Colonic mucosa (tissue), 4 donors: Measurements from ENCODE around the gene ELK1. TPM values are rescaled to one million over a fixed set of nuclear protein-coding genes. Genes with fewer than 3 reads are reported as not detected.

Experiments used
- DNase-seq: peaks from one replicate; pipeline ENCODE4 v3.0.0-alpha.2; 2020
- H3K27ac ChIP-seq: fragments of 200-600 bp; one replicate; pipeline ENCODE4 v1.8.0; 2021
- H3K27me3 ChIP-seq: fragments of 200-600 bp; one replicate; pipeline ENCODE4 v1.8.0; 2021
- H3K36me3 ChIP-seq: fragments of 200-600 bp; one replicate; pipeline ENCODE4 v1.8.0; 2021
- H3K4me1 ChIP-seq: fragments of 200-600 bp; one replicate; pipeline ENCODE4 v1.8.0; 2021; ENCODE audit warnings: mild to moderate bottlenecking
- H3K4me3 ChIP-seq: fragments of 200-600 bp; one replicate; pipeline ENCODE4 v1.8.0; 2021
- H3K9ac ChIP-seq, 2 donors: one replicate each; pipeline ENCODE4 v1.7.0; 2013; ENCODE audit warnings: control low read depth in 2 of 2, low read depth in 2 of 2, low read length in 2 of 2
- H3K9me3 ChIP-seq: fragments of 200-600 bp; one replicate; pipeline ENCODE4 v1.8.0; 2021
- CTCF ChIP-seq: fragments of 200-600 bp; IDR thresholded peaks from one replicate; pipeline ENCODE4 v1.8.0; 2022; ENCODE audit warnings: antibody characterized with exemption, mild to moderate bottlenecking
- intact Hi-C: fragments of 100-400 bp; cut with DNase I; formaldehyde crosslinking; loops from one replicate; pipeline ENCODE4 v1.14.1; 2022
- microRNA-seq: library from miRNA; unstranded; fragments of <30 nt; microRNA quantifications from one replicate; pipeline ENCODE4, GENCODE V29; 2019
- total RNA-seq, 2 donors: library from RNA; stranded (reverse); fragmentation: NEBNext Ultra II Directional in 1 of 2; extraction: Animal tissue kit (Norgen Biotek cat#: 25700) in 1 of 2; gene quantifications; one replicate each; pipeline ENCODE4 v1.2.1, GENCODE V29; 2021
- donor health status: healthy.
- donor health status: DM: no; HTN: no; CAD: no.
- donor health status: DM: no; HTN: no; CAD: no.

ELK1 gene
- total RNA-seq, 2 donors from 2014 or later: 26.7 to 31.0 TPM

GRCh38 chrX:47590984-47591383 lies 59.4 kb downstream of the ELK1 start:
- DNase-seq: no peak
- Histone ChIP-seq H3K27me3 (no peaks in the 10 kb centered on the region), H3K27ac (no peak overlapping the region), H3K9ac (no peak overlapping the region), H3K36me3 (no peaks in the 10 kb centered on the region), H3K4me1 (no peaks in the 10 kb centered on the region), H3K4me3 (no peak overlapping the region), H3K9me3 (no peaks in the 10 kb centered on the region)
- intact Hi-C loops: no loop called here
- no peak for TF ChIP-seq CTCF

GRCh38 chrX:47587906-47588735 lies 62.2 kb downstream of the ELK1 start:
- no peak for TF ChIP-seq CTCF
- no peaks in the 10 kb centered on the region for H3K27me3 ChIP-seq
- H3K36me3 ChIP-seq: no peaks in the 10 kb centered on the region
- H3K9me3 ChIP-seq: no peaks in the 10 kb centered on the region
- no peak overlapping the region for H3K9ac ChIP-seq
- DNase-seq: no peak
- no peak overlapping the region for H3K27ac ChIP-seq
- intact Hi-C loops: no loop called here
- H3K4me1 ChIP-seq: no peaks in the 10 kb centered on the region
- H3K4me3 ChIP-seq: no peak overlapping the region

- H3K4me3 ChIP-seq: no peak overlapping the region
- no peak for TF ChIP-seq CTCF
- H3K9me3 ChIP-seq: no peaks in the 10 kb centered on the region
- intact Hi-C loops: no loop called here
- H3K36me3 ChIP-seq: no peaks in the 10 kb centered on the region
- H3K27me3 ChIP-seq: no peaks in the 10 kb centered on the region
- H3K27ac ChIP-seq: no peak overlapping the region
- DNase-seq: peak; percentile 4
- H3K9ac ChIP-seq: no peak overlapping the region
- no peaks in the 10 kb centered on the region for H3K4me1 ChIP-seq
Observed at GRCh38 chrX:47587091-47587891, 63.1 kb downstream of the ELK1 start.

- H3K4me1 ChIP-seq: no peaks in the 10 kb centered on the region
- peak; percentile 13 for DNase-seq
- intact Hi-C loops: no loop called here
- H3K4me3 ChIP-seq: no peak overlapping the region
- H3K9ac ChIP-seq: no peak overlapping the region
- H3K27ac ChIP-seq: no peak overlapping the region
- no peaks in the 10 kb centered on the region for H3K27me3 ChIP-seq
- H3K9me3 ChIP-seq: no peaks in the 10 kb centered on the region
- H3K36me3 ChIP-seq: no peaks in the 10 kb centered on the region
- no peak for TF ChIP-seq CTCF
Observed at GRCh38 chrX:47586043-47586787, 64.1 kb downstream of the ELK1 start.

Small RNA genes lying within 50 kb of the gene (microRNA-seq; reads per million reads assigned to microRNA genes)
- not detected for gene MIR4769

Other genes with a start within 250 kb of the ELK1 start
- 10 to 100 TPM in 1 of 2 donors, 1 to 10 TPM in 1; 8.3 to 10.3 TPM for gene ZNF41, start 167.3 kb downstream of the ELK1 start, total RNA-seq
- 10 to 100 TPM; 94.8 to 95.2 TPM for gene ARAF, start 89.4 kb downstream of the ELK1 start, total RNA-seq
- gene TIMP1, start 68.1 kb downstream of the ELK1 start, total RNA-seq: 10 to 100 TPM; 84.1 to 93.0 TPM
- gene SYN1, start 30.7 kb downstream of the ELK1 start, total RNA-seq: 1 to 10 TPM in 1 of 2 donors, under 1 TPM in 1; 0.96 to 1.5 TPM
- 1 to 10 TPM; 1.1 to 4.1 TPM for gene CFP, start 20.6 kb downstream of the ELK1 start, total RNA-seq
- 100 to 1,000 TPM; 102 to 123 TPM for gene UXT, start 8.6 kb upstream of the ELK1 start, total RNA-seq
- 10 to 100 TPM in 1 of 2 donors, 1 to 10 TPM in 1; 8.8 to 13.3 TPM for gene ZNF81, start 186.3 kb upstream of the ELK1 start, total RNA-seq